MM.1S (cell line): ENCODE results near the gene GAST.

ENCODE experiments used
- EZH2 ChIP-seq: fragments of 300-600 bp; sonication (generic); optimal IDR thresholded peaks from 2 replicates; pipeline ENCODE3; 2017; ENCODE audit warnings: low read depth, mild to moderate bottlenecking, antibody characterized with exemption, low read length, mixed read lengths
- EZH2phosphoT487 ChIP-seq: fragments of 300-600 bp; sonication (generic); IDR thresholded peaks from 2 replicates; pipeline ENCODE4 v1.6.1; 2018; ENCODE audit warnings: antibody characterized with exemption, low read length
- TF ChIP-seq, protein P1 (sequence below): fragments of 300-600 bp; sonication (generic); IDR thresholded peaks from 2 replicates; pipeline ENCODE4 v1.5.1; 2016; ENCODE audit warnings: antibody characterized with exemption, low read length, mixed read lengths

DNA sequence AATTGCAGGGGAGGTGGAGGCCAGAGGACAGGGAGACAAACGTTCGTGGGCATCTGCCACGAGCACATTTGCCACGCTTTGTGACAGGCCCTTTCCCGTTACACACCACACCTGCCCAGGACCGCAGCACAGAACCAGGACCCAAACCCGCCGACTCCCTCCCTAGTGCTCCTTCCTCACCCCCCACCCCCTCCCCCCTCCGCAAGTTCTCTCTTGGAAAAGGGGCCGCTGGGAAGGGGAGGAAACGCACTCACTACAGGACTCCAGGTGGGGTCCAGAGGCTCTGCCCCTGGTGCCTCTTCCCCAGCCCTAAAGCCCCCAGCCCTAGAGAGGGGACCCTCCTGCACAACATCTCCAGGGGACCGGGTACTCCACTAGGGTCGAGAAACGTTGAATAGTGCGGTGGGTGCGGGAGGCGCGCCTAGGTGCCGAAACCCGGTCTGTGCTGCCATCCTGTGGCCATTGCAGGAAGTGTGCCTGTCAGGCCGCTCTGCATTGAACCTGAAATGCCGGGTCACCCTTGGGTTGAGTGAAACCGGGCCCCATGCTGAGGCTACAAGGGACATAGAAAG, 45.3 kb upstream of the GAST start:
- TF ChIP-seq, protein P1, sequence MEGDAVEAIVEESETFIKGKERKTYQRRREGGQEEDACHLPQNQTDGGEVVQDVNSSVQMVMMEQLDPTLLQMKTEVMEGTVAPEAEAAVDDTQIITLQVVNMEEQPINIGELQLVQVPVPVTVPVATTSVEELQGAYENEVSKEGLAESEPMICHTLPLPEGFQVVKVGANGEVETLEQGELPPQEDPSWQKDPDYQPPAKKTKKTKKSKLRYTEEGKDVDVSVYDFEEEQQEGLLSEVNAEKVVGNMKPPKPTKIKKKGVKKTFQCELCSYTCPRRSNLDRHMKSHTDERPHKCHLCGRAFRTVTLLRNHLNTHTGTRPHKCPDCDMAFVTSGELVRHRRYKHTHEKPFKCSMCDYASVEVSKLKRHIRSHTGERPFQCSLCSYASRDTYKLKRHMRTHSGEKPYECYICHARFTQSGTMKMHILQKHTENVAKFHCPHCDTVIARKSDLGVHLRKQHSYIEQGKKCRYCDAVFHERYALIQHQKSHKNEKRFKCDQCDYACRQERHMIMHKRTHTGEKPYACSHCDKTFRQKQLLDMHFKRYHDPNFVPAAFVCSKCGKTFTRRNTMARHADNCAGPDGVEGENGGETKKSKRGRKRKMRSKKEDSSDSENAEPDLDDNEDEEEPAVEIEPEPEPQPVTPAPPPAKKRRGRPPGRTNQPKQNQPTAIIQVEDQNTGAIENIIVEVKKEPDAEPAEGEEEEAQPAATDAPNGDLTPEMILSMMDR: peak; percentile 98
- TF ChIP-seq EZH2 (no peak), EZH2phosphoT487 (no peak)
